A673 (cell line): ENCODE data around the gene PELI3.

ENCODE experiments used
- CTCF ChIP-seq: fragments of 300-800, 200-600 bp; sonication (generic); conservative IDR thresholded peaks from 2 replicates; pipeline ENCODE4 v1.5.1; 2017; ENCODE audit warnings: low read depth, mild to moderate bottlenecking, antibody characterized with exemption, low read length, moderate library complexity, mixed read lengths
- EZH2 ChIP-seq: fragments of 200-600 bp; sonication (generic); IDR thresholded peaks from 2 replicates; pipeline ENCODE4 v1.6.1; 2017; ENCODE audit warnings: borderline replicate concordance, low read depth, mild to moderate bottlenecking, mixed read lengths, antibody characterized with exemption, low read length; ENCODE audit not compliant: poor library complexity, severe bottlenecking

- TF ChIP-seq CTCF (no peak), EZH2 (no peak)
These were observed 37.8 kb upstream of the PELI3 start for GRCh38 chr11:66428933-66429332.
